H1 (cell line): ENCODE measurements around the gene CXCL6.

Source experiments
- ATF3 ChIP-seq: IDR thresholded peaks from 2 replicates; pipeline ENCODE4 v1.6.1; 2011; ENCODE audit warnings: low read depth, mild to moderate bottlenecking, low read length; ENCODE audit not compliant: insufficient read depth
- BCL11A ChIP-seq, 2 experiments: IDR thresholded peaks; one replicate each; pipeline ENCODE4 v1.6.1; 2011; ENCODE audit warnings: low read depth in 2 of 2, low read length in 2 of 2, mild to moderate bottlenecking in 2 of 2
- CBX8 ChIP-seq: fragments of 300-800, 300-1000 bp; sonication (generic); IDR thresholded peaks from 2 replicates; pipeline ENCODE4 v1.7.1; 2016; ENCODE audit warnings: low read depth, low read length, borderline replicate concordance
- CHD1 ChIP-seq: IDR thresholded peaks from 2 replicates; pipeline ENCODE4 v1.6.1; 2012; ENCODE audit warnings: low read depth, low read length, improper control_type of control experiment
- CTCF ChIP-seq, 3 experiments: IDR thresholded peaks; 1 replicate in 2 of 3; 2 replicates in 1 of 3; pipeline versions ENCODE4 v1.5.1 to v1.6.1; 2011; ENCODE audit warnings: low read length in 3 of 3, mild to moderate bottlenecking in 3 of 3, inconsistent platforms in 2 of 3, low read depth in 1 of 3, moderate library complexity in 1 of 3; ENCODE audit not compliant: insufficient read depth in 1 of 3; ENCODE audit errors: control extremely low read depth in 1 of 3
- GTF2F1 ChIP-seq: IDR thresholded peaks from 2 replicates; pipeline ENCODE4 v1.6.1; 2012; ENCODE audit warnings: low read depth, low read length, improper control_type of control experiment, borderline replicate concordance
- PHF8 ChIP-seq: fragments of 200-600 bp; sonication (generic); conservative IDR thresholded peaks from 2 replicates; pipeline ENCODE4 v1.7.1; 2012; ENCODE audit warnings: low read depth, mild to moderate bottlenecking, inconsistent platforms, low read length, moderate library complexity
- POLR2A ChIP-seq, 2 experiments: IDR thresholded peaks; 1 replicate in 1 of 2; 2 replicates in 1 of 2; pipeline ENCODE4 v1.6.1; 2011; ENCODE audit warnings: low read depth in 2 of 2, low read length in 2 of 2, mild to moderate bottlenecking in 2 of 2; ENCODE audit errors: control extremely low read depth in 1 of 2
- POLR2AphosphoS5 ChIP-seq: IDR thresholded peaks from 2 replicates; pipeline ENCODE4 v1.6.1; 2011; ENCODE audit warnings: low read depth, low read length

- TF ChIP-seq BCL11A (IDR thresholded peaks at IDR 0.05; ENCODE audit: low read depth in 2 of 2, low read length in 2 of 2) (no peak), CTCF (IDR thresholded peaks at IDR 0.05; ENCODE audit: control extremely low read depth in 1 of 3, insufficient read depth in 1 of 3, low read depth in 1 of 3, low read length in 3 of 3) (no peak), GTF2F1 (no peak), CBX8 (no peak), POLR2AphosphoS5 (no peak), POLR2A (IDR thresholded peaks at IDR 0.05; ENCODE audit: control extremely low read depth in 1 of 2, low read depth in 2 of 2, low read length in 2 of 2) (no peak), ATF3 (no peak), PHF8 (no peak), CHD1 (no peak)
Observed at GRCh38 chr4:73817341-73817740, 19.1 kb upstream of the CXCL6 start.
